Skeletal muscle cell (primary cell): ENCODE measurements around the gene CBFB.
A peak's percentile ranks its signal among the peaks of the same experiment; 100 is the strongest.
"Not testable (repeated sequence)": the region's sequence is repeated elsewhere in the genome, so short reads cannot be mapped to it uniquely, and the experiment has no call there.

Experiments used
- DNase-seq: peaks from one replicate; pipeline ENCODE4 v3.0.0-alpha.2; 2010; ENCODE audit warnings: low read depth
- H3K4me3 ChIP-seq: 2 replicates; pipeline ENCODE4 v1.5.1; 2011; ENCODE audit warnings: low read depth, mild to moderate bottlenecking, control low read depth, low read length, moderate library complexity

The CBFB gene

GRCh38 chr16:67028696-67029253, at the start of gene CBFB:
Gene CBFB, plus strand, starts transcription at chr16:67029149. Its CDS starts 259 bp downstream, at chr16:67029408.
- H3K4me3 ChIP-seq, result peak within 1 kb of the TSS; percentile 77
- peak; percentile 79 for DNase-seq

GRCh38 chr16:66983033-66983432, 45.9 kb upstream of the CBFB start:
- H3K4me3 ChIP-seq, result no peak overlapping the region
- no peak for DNase-seq

- no peak for DNase-seq
- no peak overlapping the region for H3K4me3 ChIP-seq
Measured at GRCh38 chr16:66984892-66985311, 44.0 kb upstream of the CBFB start.

- DNase-seq, result no peak
- H3K4me3 ChIP-seq, result no peak overlapping the region
Measured at GRCh38 chr16:66986559-66986958, 42.4 kb upstream of the CBFB start.

GRCh38 chr16:66988197-66988788, 40.7 kb upstream of the CBFB start, which contains the start of gene CES4A:
Gene CES4A, plus strand, starts transcription at chr16:66988589. Its CDS starts 184 bp downstream, at chr16:66988773.
- DNase-seq, result peak; percentile 43
- no peak within 1 kb of the TSS for H3K4me3 ChIP-seq

GRCh38 chr16:66991545-66992077, 37.3 kb upstream of the CBFB start:
- no peak for DNase-seq

GRCh38 chr16:66993558-66993957, 35.4 kb upstream of the CBFB start:
- H3K4me3 ChIP-seq, DNase-seq: not testable (repeated sequence)

More at GRCh38 chr16:66991545-66992077, 37.3 kb upstream of the CBFB start:
- no peak overlapping the region for H3K4me3 ChIP-seq

- H3K4me3 ChIP-seq, result no peak overlapping the region
Measured at GRCh38 chr16:66996324-66996982, 32.5 kb upstream of the CBFB start.

GRCh38 chr16:66996983-66997358, 32.0 kb upstream of the CBFB start:
- no peak for DNase-seq
- H3K4me3 ChIP-seq, result no peak overlapping the region

More at GRCh38 chr16:66996324-66996982, 32.5 kb upstream of the CBFB start:
- DNase-seq, result peak; percentile 65

- peak overlapping the region; percentile 49 for H3K4me3 ChIP-seq
- DNase-seq, result no peak
Measured at GRCh38 chr16:67000384-67001351, 28.3 kb upstream of the CBFB start.

- no peak overlapping the region for H3K4me3 ChIP-seq
- no peak for DNase-seq
Measured at GRCh38 chr16:67001726-67002125, 27.2 kb upstream of the CBFB start.

GRCh38 chr16:67006930-67007658, 21.9 kb upstream of the CBFB start:
- H3K4me3 ChIP-seq, result no peak overlapping the region

GRCh38 chr16:67009158-67009557, 19.8 kb upstream of the CBFB start:
- no peak overlapping the region for H3K4me3 ChIP-seq
- DNase-seq, result no peak

More at GRCh38 chr16:67006930-67007658, 21.9 kb upstream of the CBFB start:
- DNase-seq, result no peak

- no peak overlapping the region for H3K4me3 ChIP-seq
- DNase-seq, result no peak
Measured at GRCh38 chr16:67011274-67011673, 17.7 kb upstream of the CBFB start.

- no peak for DNase-seq
- peak overlapping the region; percentile 43 for H3K4me3 ChIP-seq
Measured at GRCh38 chr16:67013233-67013822, 15.6 kb upstream of the CBFB start.

GRCh38 chr16:67013823-67014633, 14.9 kb upstream of the CBFB start:
- H3K4me3 ChIP-seq, result peak overlapping the region; percentile 43
- peak; percentile 41 for DNase-seq

- no peak for DNase-seq
Measured at GRCh38 chr16:67014634-67015312, 14.2 kb upstream of the CBFB start.

More at GRCh38 chr16:67014634-67015312, 14.2 kb upstream of the CBFB start:
- H3K4me3 ChIP-seq, result peak overlapping the region; percentile 43
